ENCODE results near the gene POLN. TPM values are rescaled to one million over a fixed set of nuclear protein-coding genes. Genes with fewer than 3 reads are reported as not detected.
A peak's percentile ranks its signal among the peaks of the same experiment; 100 is the strongest.

Gene POLN
- polyA plus RNA-seq, 3 donors: 0.08 to 0.33 (median 0.28) TPM

GRCh38 chr4:2261110-2261852 is 19.4 kb upstream of the POLN start:
- Mint-ChIP-seq H3K27me3 (ENCODE audit: low read depth in 3 of 3) (peaks cover 0 to 4% (median 3%) of the 10 kb centered on the region in 3 donors), H3K9me3 (no peaks in the 10 kb centered on the region)
- under 1% methylated on average over 91 of the region's 91 CpGs for WGBS (ENCODE audit: insufficient coverage)

More at GRCh38 chr4:2261110-2261852, 19.4 kb upstream of the POLN start:
- TF ChIP-seq, protein P1, sequence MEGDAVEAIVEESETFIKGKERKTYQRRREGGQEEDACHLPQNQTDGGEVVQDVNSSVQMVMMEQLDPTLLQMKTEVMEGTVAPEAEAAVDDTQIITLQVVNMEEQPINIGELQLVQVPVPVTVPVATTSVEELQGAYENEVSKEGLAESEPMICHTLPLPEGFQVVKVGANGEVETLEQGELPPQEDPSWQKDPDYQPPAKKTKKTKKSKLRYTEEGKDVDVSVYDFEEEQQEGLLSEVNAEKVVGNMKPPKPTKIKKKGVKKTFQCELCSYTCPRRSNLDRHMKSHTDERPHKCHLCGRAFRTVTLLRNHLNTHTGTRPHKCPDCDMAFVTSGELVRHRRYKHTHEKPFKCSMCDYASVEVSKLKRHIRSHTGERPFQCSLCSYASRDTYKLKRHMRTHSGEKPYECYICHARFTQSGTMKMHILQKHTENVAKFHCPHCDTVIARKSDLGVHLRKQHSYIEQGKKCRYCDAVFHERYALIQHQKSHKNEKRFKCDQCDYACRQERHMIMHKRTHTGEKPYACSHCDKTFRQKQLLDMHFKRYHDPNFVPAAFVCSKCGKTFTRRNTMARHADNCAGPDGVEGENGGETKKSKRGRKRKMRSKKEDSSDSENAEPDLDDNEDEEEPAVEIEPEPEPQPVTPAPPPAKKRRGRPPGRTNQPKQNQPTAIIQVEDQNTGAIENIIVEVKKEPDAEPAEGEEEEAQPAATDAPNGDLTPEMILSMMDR (IDR thresholded peaks at IDR 0.05): no peak
- DNase-seq: peak in 2 of 3 donors; percentile 37 to 41
- H3K4me1 Mint-ChIP-seq: peaks cover 18% of the 10 kb centered on the region
- peak overlapping the region; percentile 80 to 93 (median 92) for H3K4me3 ChIP-seq (replicated peaks in 1 of 3; ENCODE audit: low read depth in 2 of 3, low read length in 3 of 3)
- no peaks in the 10 kb centered on the region for H3K27me3 ChIP-seq (ENCODE audit: control insufficient read depth in 2 of 2, insufficient read depth in 2 of 2, low read length in 2 of 2)
- peaks cover 22 to 25% of the 10 kb centered on the region in 2 donors for H3K4me1 ChIP-seq (ENCODE audit: control insufficient read depth in 1 of 2, insufficient read depth in 2 of 2, low read length in 2 of 2)
- H3K36me3 Mint-ChIP-seq: peaks cover 7 to 16% of the 10 kb centered on the region in 2 donors
- intact Hi-C loops (cut with micrococcal nuclease): loop anchor here (2.0 to 10.0 kb wide), 4 partner anchors 156 to 546 kb away; partner anchors contain the start of genes CFAP99 (in 2 of the 2), ZFYVE28 (in 2 of the 2), NELFA (in 1 of the 2) and SLBP (in 1 of the 2)
- no peaks in the 10 kb centered on the region for H3K9me3 ChIP-seq (replicated peaks in 1 of 2; ENCODE audit: control insufficient read depth in 1 of 2, insufficient read depth in 1 of 2, low read length in 2 of 2)
- H2AFZ ChIP-seq (ENCODE audit: insufficient read depth, low read depth, low read length, poor library complexity, severe bottlenecking): peak overlapping the region; percentile 72
- H3K4me3 Mint-ChIP-seq: peak overlapping the region; percentile 75 to 78
- peak overlapping the region; percentile 70 for H3K9ac ChIP-seq (ENCODE audit: insufficient read depth, low read length, poor library complexity, severe bottlenecking)
- H3K27ac Mint-ChIP-seq: peak overlapping the region in 2 of 7 donors; percentile 21 to 40
- peaks cover 50% of the 10 kb centered on the region for H4K20me1 ChIP-seq (ENCODE audit: insufficient read depth, low read length)
- H3K36me3 ChIP-seq (replicated peaks in 1 of 2; ENCODE audit: control insufficient read depth in 1 of 2, insufficient read depth in 2 of 2, low read length in 2 of 2): peaks cover 21 to 37% of the 10 kb centered on the region in 2 donors
- H3K4me2 ChIP-seq (replicated peaks; ENCODE audit: extremely low read depth, low read length, poor library complexity, severe bottlenecking): peak overlapping the region; percentile 99
- peaks cover 32% of the 10 kb centered on the region for H3K79me2 ChIP-seq (ENCODE audit: insufficient read depth, low read length)
- H3K27ac ChIP-seq (ENCODE audit: low read depth in 1 of 2, low read length in 2 of 2): peak overlapping the region in 1 of 2 donors; percentile 66

Measured in CD14-positive monocyte (primary cell).